BJ (cell line): ENCODE data around the gene CDKN2AIPNL. TPM values are rescaled to one million over a fixed set of nuclear protein-coding genes. Genes with fewer than 3 reads are reported as not detected.

Source experiments
- CTCF ChIA-PET: fragments of 350-600 bp; formaldehyde crosslinking; extraction: SDS; loops from one replicate; lab custom pipeline; 2021; ENCODE audit warnings: antibody characterized with exemption, inconsistent platforms; lab: Yijun Ruan, JAX
- POLR2A ChIA-PET: fragments of 300-600 bp; sonication (Branson Sonifier 250); formaldehyde crosslinking; extraction: SDS; loops from one replicate; lab custom pipeline; 2021; ENCODE audit warnings: antibody characterized with exemption; lab: Charles Lee
- DNase-seq: peaks from one replicate; pipeline ENCODE4 v3.0.0-alpha.2; 2011; ENCODE audit warnings: low read depth
- H3K27me3 ChIP-seq: 2 replicates; pipeline ENCODE4 v1.6.0; 2011; ENCODE audit warnings: low read length; ENCODE audit not compliant: control insufficient read depth, insufficient read depth
- H3K36me3 ChIP-seq: 2 replicates; pipeline ENCODE4 v1.5.1; 2011; ENCODE audit warnings: low read length; ENCODE audit not compliant: control insufficient read depth, insufficient read depth
- H3K4me3 ChIP-seq: 2 replicates; pipeline ENCODE4 v1.5.1; 2011; ENCODE audit warnings: low read depth, mild to moderate bottlenecking, control low read depth, low read length
- CTCF ChIP-seq: IDR thresholded peaks from 2 replicates; pipeline ENCODE4 v1.5.1; 2011; ENCODE audit warnings: low read depth, mild to moderate bottlenecking, control low read depth, inconsistent platforms, low read length, moderate library complexity; ENCODE audit not compliant: insufficient read depth
- polyA plus RNA-seq: library from polyadenylated mRNA; depleted of rRNA; stranded (reverse); fragments of >200 nt; gene quantifications from 2 replicates; pipeline ENCODE4 v1.2.3, GENCODE V29; 2011

Gene CDKN2AIPNL
- polyA plus RNA-seq, 1 experiment: 10.5 TPM

GRCh38 chr5:134403951-134404350 lies 7.7 kb downstream of the CDKN2AIPNL start:
- TF ChIP-seq CTCF: no peak
- ChIA-PET POLR2A (no interaction called here), CTCF (interaction anchor here (1.5 to 1.8 kb wide), 3 partner anchors 10 to 174 kb away, joined by 4 to 6 read pairs (median 6); no protein-coding TSS in a partner anchor)
- no peaks in the 10 kb centered on the region for H3K27me3 ChIP-seq
- H3K4me3 ChIP-seq: no peak overlapping the region
- H3K36me3 ChIP-seq: no peaks in the 10 kb centered on the region
- DNase-seq: no peak

GRCh38 chr5:134398609-134399155 lies 13.0 kb downstream of the CDKN2AIPNL start:
- no peak overlapping the region for H3K4me3 ChIP-seq
- DNase-seq: no peak
- TF ChIP-seq CTCF: no peak
- peaks cover 6% of the 10 kb centered on the region for H3K36me3 ChIP-seq
- CTCF ChIA-PET: interaction anchor here (1.1 kb wide), 1 partner anchor 180 kb away, joined by 3 read pairs; no protein-coding TSS in a partner anchor
- H3K27me3 ChIP-seq: no peaks in the 10 kb centered on the region
- POLR2A ChIA-PET: no interaction called here

GRCh38 chr5:134397196-134397595 lies 14.5 kb downstream of the CDKN2AIPNL start:
- CTCF ChIA-PET: interaction anchor here (1.5 to 3.4 kb wide), 3 partner anchors 9 to 131 kb away, joined by 3 to 12 read pairs (median 6); partner anchors contain the start of gene CDKN2AIPNL
- POLR2A ChIA-PET: no interaction called here

GRCh38 chr5:134396274-134396673 lies 15.4 kb downstream of the CDKN2AIPNL start:
- ChIA-PET CTCF (interaction anchor here (0.6 to 3.4 kb wide), 5 partner anchors 10 to 191 kb away, joined by 3 to 12 read pairs (median 4); partner anchors contain the start of gene CDKN2AIPNL), POLR2A (no interaction called here)
- Histone ChIP-seq H3K27me3 (no peaks in the 10 kb centered on the region), H3K4me3 (no peak overlapping the region), H3K36me3 (peaks cover 6% of the 10 kb centered on the region)
- TF ChIP-seq CTCF: no peak
- DNase-seq: no peak

More at GRCh38 chr5:134397196-134397595, 14.5 kb downstream of the CDKN2AIPNL start:
- H3K4me3 ChIP-seq: no peak overlapping the region
- no peak for TF ChIP-seq CTCF
- no peaks in the 10 kb centered on the region for H3K27me3 ChIP-seq
- peaks cover 6% of the 10 kb centered on the region for H3K36me3 ChIP-seq
- DNase-seq: no peak

- Histone ChIP-seq H3K4me3 (no peak overlapping the region), H3K27me3 (no peaks in the 10 kb centered on the region), H3K36me3 (peaks cover 6% of the 10 kb centered on the region)
- CTCF ChIA-PET: interaction anchor here (0.9 to 3.4 kb wide), 3 partner anchors 11 to 23 kb away, joined by 3 to 12 read pairs (median 3); partner anchors contain the start of genes CDKN2AIPNL and UBE2B
- POLR2A ChIA-PET: no interaction called here
- DNase-seq: no peak
- no peak for TF ChIP-seq CTCF
Observed at GRCh38 chr5:134394932-134395331, 16.7 kb downstream of the CDKN2AIPNL start.
